H1 (cell line): Measurements from ENCODE around the gene UBC. TPM values are rescaled to one million over a fixed set of nuclear protein-coding genes. Genes with fewer than 3 reads are reported as not detected.

ENCODE experiments used
- CTCF ChIA-PET: fragments of 300-600 bp; sonication (Branson Sonifier 250); formaldehyde crosslinking; loops from one replicate; lab custom pipeline; 2021; ENCODE audit not compliant: partially characterized antibody; lab: Charles Lee
- POLR2A ChIA-PET: fragments of 300-600 bp; sonication (Branson Sonifier 250); formaldehyde crosslinking; loops from one replicate; lab custom pipeline; 2021; ENCODE audit warnings: inconsistent platforms; ENCODE audit not compliant: partially characterized antibody; lab: Charles Lee
- DNase-seq, 2 experiments: peaks; one replicate each; pipeline versions ENCODE4 v3.0.0 to v3.0.0-alpha.2; 2010 to 2022; ENCODE audit warnings: low spot score in 2 of 2, low read depth in 1 of 2, mixed read lengths in 1 of 2
- FAIRE-seq: peaks from 2 replicates; lab custom pipeline; 2011; peaks lifted over from hg19 to GRCh38; lab: Jason Lieb, UNC
- H2AFZ ChIP-seq: 2 replicates; pipeline ENCODE4 v1.8.1; 2012; ENCODE audit warnings: low read length, inconsistent platforms
- H2AK5ac ChIP-seq: 2 replicates; pipeline ENCODE4 v1.6.1; 2013; ENCODE audit warnings: low read depth, low read length
- H2BK120ac ChIP-seq: replicated peaks from 2 replicates; pipeline ENCODE3; 2013; ENCODE audit warnings: low read depth, low read length, inconsistent platforms
- H2BK12ac ChIP-seq: 2 replicates; pipeline ENCODE4 v1.6.1; 2013; ENCODE audit warnings: low read depth, low read length
- H2BK15ac ChIP-seq: 2 replicates; pipeline ENCODE4 v1.6.1; 2013; ENCODE audit warnings: low read length
- H2BK20ac ChIP-seq: 2 replicates; pipeline ENCODE4 v1.6.1; 2013; ENCODE audit warnings: low read length
- H2BK5ac ChIP-seq: 2 replicates; pipeline ENCODE4 v1.6.1; 2013; ENCODE audit warnings: low read depth, low read length
- H3K14ac ChIP-seq: 2 replicates; pipeline ENCODE4 v1.6.1; 2013; ENCODE audit warnings: inconsistent platforms; ENCODE audit not compliant: insufficient read length
- H3K18ac ChIP-seq: 2 replicates; pipeline ENCODE4 v1.6.1; 2013; ENCODE audit warnings: low read length; ENCODE audit errors: extremely low read depth
- H3K23ac ChIP-seq: 2 replicates; pipeline ENCODE4 v1.6.1; 2013; ENCODE audit warnings: inconsistent platforms; ENCODE audit not compliant: insufficient read length
- H3K23me2 ChIP-seq: 2 replicates; pipeline ENCODE4 v1.6.1; 2013; ENCODE audit warnings: low read depth, low read length
- H3K27ac ChIP-seq: 2 replicates; pipeline ENCODE4 v1.6.1; 2011; ENCODE audit warnings: low read depth, low read length, inconsistent platforms
- H3K27me3 ChIP-seq, 4 experiments: replicated peaks in 1 of 4; 1 replicate in 1 of 4; 2 replicates in 3 of 4; pipeline versions ENCODE4 v1.6.1 to v1.8.1; 2011 to 2013; ENCODE audit warnings: low read length in 3 of 4, mild to moderate bottlenecking in 3 of 4, inconsistent platforms in 2 of 4, mixed read lengths in 2 of 4, moderate library complexity in 1 of 4; ENCODE audit not compliant: control insufficient read depth in 3 of 4, insufficient read depth in 3 of 4; ENCODE audit errors: extremely low read depth in 1 of 4
- H3K36me3 ChIP-seq, 4 experiments: 2 replicates each; pipeline versions ENCODE4 v1.6.1 to v1.8.1; 2011 to 2013; ENCODE audit warnings: mild to moderate bottlenecking in 4 of 4, low read length in 3 of 4, moderate library complexity in 2 of 4, control low read depth in 1 of 4, inconsistent platforms in 1 of 4; ENCODE audit not compliant: insufficient read depth in 4 of 4, control insufficient read depth in 2 of 4
- H3K4ac ChIP-seq: replicated peaks from 2 replicates; pipeline ENCODE3; 2013; ENCODE audit warnings: low read length, low read depth, mixed read lengths, inconsistent platforms; ENCODE audit not compliant: insufficient read length
- H3K4me1 ChIP-seq, 4 experiments: replicated peaks in 1 of 4; 1 replicate in 1 of 4; 2 replicates in 3 of 4; pipeline versions ENCODE4 v1.6.1 to v1.8.1; 2011 to 2013; ENCODE audit warnings: low read length in 3 of 4, inconsistent platforms in 2 of 4, mixed read lengths in 1 of 4; ENCODE audit not compliant: insufficient read depth in 4 of 4, control insufficient read depth in 3 of 4
- H3K4me2 ChIP-seq, 2 experiments: 2 replicates each; pipeline versions ENCODE4 v1.6.1 to v1.8.1; 2011 to 2013; ENCODE audit warnings: low read depth in 2 of 2, low read length in 2 of 2, control low read depth in 1 of 2, inconsistent platforms in 1 of 2, mild to moderate bottlenecking in 1 of 2; ENCODE audit not compliant: insufficient read depth in 1 of 2
- H3K4me3 ChIP-seq, 4 experiments: fragments of 200-600, 300-600 bp in 1 of 4; sonication (generic), shearing (Covaris generic), sonication (Bioruptor Twin) in 1 of 4; 2 replicates each; pipeline versions ENCODE4 v1.5.1 to v1.8.1; 2011 to 2016; ENCODE audit warnings: low read length in 4 of 4, low read depth in 3 of 4, control low read depth in 2 of 4, inconsistent platforms in 2 of 4, mild to moderate bottlenecking in 2 of 4, mixed read lengths in 1 of 4, moderate library complexity in 1 of 4; ENCODE audit not compliant: insufficient read depth in 2 of 4; ENCODE audit errors: extremely low read depth in 1 of 4
- H3K56ac ChIP-seq: replicated peaks from 2 replicates; pipeline ENCODE3; 2013; ENCODE audit warnings: low read depth, mild to moderate bottlenecking, mixed read lengths, low read length, inconsistent platforms; ENCODE audit not compliant: insufficient read length
- H3K79me1 ChIP-seq: 2 replicates; pipeline ENCODE4 v1.6.1; 2013; ENCODE audit warnings: low read depth, low read length, control low read depth
- H3K79me2 ChIP-seq, 2 experiments: 2 replicates each; pipeline versions ENCODE4 v1.6.1 to v1.8.1; 2012 to 2013; ENCODE audit warnings: low read length in 2 of 2, mild to moderate bottlenecking in 2 of 2, inconsistent platforms in 1 of 2; ENCODE audit not compliant: insufficient read depth in 2 of 2, control insufficient read depth in 1 of 2
- H3K9ac ChIP-seq, 4 experiments: replicated peaks in 1 of 4; 1 replicate in 1 of 4; 2 replicates in 3 of 4; pipeline versions ENCODE4 v1.6.1 to v1.8.1; 2011 to 2013; ENCODE audit warnings: low read depth in 3 of 4, low read length in 3 of 4, control low read depth in 2 of 4, mild to moderate bottlenecking in 2 of 4, moderate library complexity in 2 of 4, inconsistent platforms in 1 of 4; ENCODE audit errors: extremely low read depth in 1 of 4
- H3K9me3 ChIP-seq, 2 experiments: 2 replicates each; pipeline versions ENCODE4 v1.6.1 to v1.8.1; 2012 to 2013; ENCODE audit warnings: mild to moderate bottlenecking in 2 of 2, moderate library complexity in 2 of 2, control low read depth in 1 of 2, inconsistent platforms in 1 of 2, low read depth in 1 of 2, low read length in 1 of 2, mixed read lengths in 1 of 2; ENCODE audit not compliant: insufficient read depth in 2 of 2
- H4K20me1 ChIP-seq, 2 experiments: replicated peaks in 1 of 2; 2 replicates each; pipeline versions ENCODE3 to v1.8.1; 2011 to 2013; ENCODE audit warnings: inconsistent platforms in 2 of 2, low read length in 2 of 2, mild to moderate bottlenecking in 1 of 2; ENCODE audit not compliant: insufficient read depth in 2 of 2, control insufficient read depth in 1 of 2
- H4K5ac ChIP-seq: 2 replicates; pipeline ENCODE4 v1.6.1; 2013; ENCODE audit warnings: low read length, low read depth, mixed read lengths, inconsistent platforms; ENCODE audit not compliant: insufficient read length
- H4K8ac ChIP-seq: 2 replicates; pipeline ENCODE4 v1.8.0; 2013; ENCODE audit warnings: mild to moderate bottlenecking, moderate library complexity, low read length, inconsistent platforms; ENCODE audit not compliant: insufficient read depth; ENCODE audit errors: extremely low read depth
- H4K91ac ChIP-seq: replicated peaks from 2 replicates; pipeline ENCODE3; 2013; ENCODE audit warnings: low read length, mixed read lengths, inconsistent platforms; ENCODE audit not compliant: insufficient read length
- ATF2 ChIP-seq: IDR thresholded peaks from 2 replicates; pipeline ENCODE4 v1.6.1; 2012; ENCODE audit warnings: low read length, inconsistent platforms
- CBX5 ChIP-seq: fragments of 300-800, 300-1000 bp; sonication (generic); IDR thresholded peaks from 2 replicates; pipeline ENCODE4 v1.7.1; 2016; ENCODE audit warnings: antibody characterized with exemption, low read length, low read depth
- CTCF ChIP-seq, 3 experiments: IDR thresholded peaks; 1 replicate in 2 of 3; 2 replicates in 1 of 3; pipeline versions ENCODE4 v1.5.1 to v1.6.1; 2011; ENCODE audit warnings: low read length in 3 of 3, mild to moderate bottlenecking in 3 of 3, inconsistent platforms in 2 of 3, low read depth in 1 of 3, moderate library complexity in 1 of 3; ENCODE audit not compliant: insufficient read depth in 1 of 3; ENCODE audit errors: control extremely low read depth in 1 of 3
- E2F6 ChIP-seq: IDR thresholded peaks from 2 replicates; pipeline ENCODE4 v1.6.1; 2012; ENCODE audit warnings: inconsistent platforms
- NRF1 ChIP-seq: IDR thresholded peaks from 2 replicates; pipeline ENCODE4 v1.6.1; 2011; ENCODE audit warnings: mild to moderate bottlenecking, low read depth, low read length, improper control_type of control experiment
- POU5F1 ChIP-seq: IDR thresholded peaks from 2 replicates; pipeline ENCODE4 v1.6.1; 2011; ENCODE audit warnings: low read depth, mild to moderate bottlenecking, low read length, moderate library complexity
- WGBS, 2 experiments: shearing (Covaris generic) in 1 of 2; methylation state at CpG; one replicate each; pipeline versions ENCODE4 v1.1.6 to v1.1.7; 2013 to 2015; ENCODE audit warnings: low lambda C conversion rate in 2 of 2, mixed read lengths in 2 of 2, inconsistent platforms in 1 of 2, low coverage in 1 of 2, missing lambda C conversion rate in 1 of 2; ENCODE audit not compliant: insufficient replicate concordance in 2 of 2, insufficient coverage in 1 of 2, insufficient read length in 1 of 2; ENCODE audit errors: extremely low coverage in 1 of 2, missing lambda C conversion rate in 1 of 2; 5-methylcytosine and 5-hydroxymethylcytosine counted together
- polyA plus RNA-seq, 7 experiments: library from polyadenylated mRNA; depleted of rRNA in 3 of 7; stranded (reverse) in 5 of 7; unstranded in 2 of 7; fragments of >200 nt in 5 of 7; fragments of 200-250 nt in 2 of 7; gene quantifications; 1 replicate in 5 of 7; 2 replicates in 1 of 7; 4 replicates in 1 of 7; pipeline versions ENCODE4 v1.2.1 to v1.2.3, GENCODE V29; 2011 to 2013; ENCODE audit warnings: missing spikeins in 2 of 7, mixed read lengths in 2 of 7
- total RNA-seq: library from RNA; stranded (reverse); fragmentation: NEBNext Ultra II Directional; extraction: Animal tissue kit (Norgen Biotek cat#: 25700); gene quantifications from 2 replicates; pipeline ENCODE4 v1.2.1, GENCODE V29; 2021

The UBC gene
- total and polyA plus RNA-seq, 2 of the 8 experiments (the other 6 are each of a cell fraction or from before 2014, with no cell fraction given), result 559 to 749 TPM

GRCh38 chr12:124862768-124863415, 51.6 kb downstream of the UBC start:
- H3K27ac ChIP-seq, result no peak overlapping the region
- H2AK5ac ChIP-seq, result no peak overlapping the region
- WGBS, 2 experiments, result 20% methylated on average over 18 of the region's 22 CpGs; no CpG with 5 or more reads in 1 of the 2 experiments
- no peak overlapping the region for H4K91ac ChIP-seq
- peaks cover 0 to 3% of the 10 kb centered on the region in 2 experiments for H4K20me1 ChIP-seq
- H3K79me2 ChIP-seq, result peaks cover 0 to 5% of the 10 kb centered on the region in 2 experiments; a peak in 1 of 4 replicates
- 0 out of 2 replicates have a peak overlapping the region, but pooled peaks have one; percentile 83 for H3K18ac ChIP-seq
- peaks cover 0 to 2% (median 0%) of the 10 kb centered on the region in 4 experiments; a peak in 1 of 8 replicates for H3K36me3 ChIP-seq
- no peak overlapping the region for H2BK120ac ChIP-seq
- H3K4me1 ChIP-seq, result peaks cover 0 to 19% (median 9%) of the 10 kb centered on the region in 4 experiments; a peak in 6 of 7 replicates
- H2AFZ ChIP-seq, result no peak overlapping the region; the same call in 1 of the 2 replicates
- FAIRE-seq (no peak), DNase-seq (no peak)
- H2BK5ac ChIP-seq, result no peak overlapping the region
- H3K14ac ChIP-seq, result no peak overlapping the region
- ChIA-PET CTCF (interaction anchor here (0.7 to 1.3 kb wide), 4 partner anchors 10 to 41 kb away, joined by 3 read pairs; no protein-coding TSS in a partner anchor), POLR2A (interaction anchor here (0.9 to 1.9 kb wide), 5 partner anchors 10 to 30 kb away, joined by 3 to 8 read pairs (median 4); no protein-coding TSS in a partner anchor)
- peak overlapping the region in 3 of 4 experiments; percentile 40 to 61 (median 53); a peak in 6 of 7 replicates for H3K9ac ChIP-seq
- peak overlapping the region; percentile 85 to 86 for H3K4me2 ChIP-seq
- H3K56ac ChIP-seq, result no peak overlapping the region
- H3K27me3 ChIP-seq, result peaks cover 0 to 4% (median 0%) of the 10 kb centered on the region in 4 experiments; a peak in 2 of 7 replicates
- H4K5ac ChIP-seq, result no peak overlapping the region
- no peaks in the 10 kb centered on the region for H3K79me1 ChIP-seq
- no peak overlapping the region for H2BK15ac ChIP-seq
- peak overlapping the region; percentile 86 for H4K8ac ChIP-seq
- H3K23ac ChIP-seq, result no peak overlapping the region
- peak overlapping the region; percentile 34 for H3K4ac ChIP-seq
- peaks cover 9% of the 10 kb centered on the region; the same call in 1 of the 2 replicates for H3K23me2 ChIP-seq
- H2BK12ac ChIP-seq, result no peak overlapping the region
- no peak overlapping the region for H2BK20ac ChIP-seq
- peak overlapping the region; percentile 65 to 95 (median 70) for H3K4me3 ChIP-seq
- no peaks in the 10 kb centered on the region for H3K9me3 ChIP-seq
- no peak for TF ChIP-seq NRF1
- no peak for TF ChIP-seq E2F6
- TF ChIP-seq ATF2, result no peak
- TF ChIP-seq CBX5, result no peak
- no peak for TF ChIP-seq POU5F1
- TF ChIP-seq CTCF (IDR thresholded peaks at IDR 0.05; ENCODE audit: control extremely low read depth in 1 of 3, insufficient read depth in 1 of 3, low read depth in 1 of 3, low read length in 3 of 3), result no peak
